PC-3 (cell line): Measurements from ENCODE around the gene TIMM44. TPM values are rescaled to one million over a fixed set of nuclear protein-coding genes. Genes with fewer than 3 reads are reported as not detected.

ENCODE experiments used
- ATAC-seq: fragments of 200-7000 bp; cut with Tn5 transposase; 2 replicates; pipeline ENCODE4 v1.9.1; 2020; ENCODE audit warnings: mild to moderate bottlenecking, moderate library complexity
- BruUV-seq: library from RNA; stranded (reverse); fragments of 400-500 nt; replicated peaks from 2 replicates; lab custom pipeline; 2021; lab: Mats Ljungman, UMichigan
- CTCF ChIA-PET: fragments of 300-600 bp; sonication (Branson Sonifier 250); formaldehyde crosslinking; loops from one replicate; lab custom pipeline; 2022; ENCODE audit warnings: antibody characterized with exemption; lab: Charles Lee
- POLR2A ChIA-PET: fragments of 300-600 bp; sonication (Branson Sonifier 250); formaldehyde crosslinking; loops from one replicate; lab custom pipeline; 2022; ENCODE audit warnings: antibody characterized with exemption; ENCODE audit not compliant: unreplicated experiment; lab: Charles Lee
- DNase-seq: peaks from one replicate; pipeline ENCODE4 v3.0.0-alpha.2; 2015
- H2AFZ ChIP-seq: fragments of 300-600 bp; sonication (generic); 2 replicates; pipeline ENCODE4 v1.6.0; 2016; ENCODE audit warnings: antibody characterized with exemption, low read length
- H3F3A ChIP-seq: fragments of 300-600 bp; sonication (generic); one replicate; pipeline ENCODE4 v1.6.0; 2017; ENCODE audit warnings: antibody characterized with exemption, low read length, control low read depth, mild to moderate bottlenecking; ENCODE audit not compliant: unreplicated experiment
- H3K27ac ChIP-seq: fragments of 300-600 bp; sonication (generic); 2 replicates; pipeline ENCODE4 v1.5.1; 2016; ENCODE audit warnings: mild to moderate bottlenecking, low read length
- H3K27me3 ChIP-seq: fragments of 300-600 bp; sonication (generic); 2 replicates; pipeline ENCODE4 v1.6.1; 2016; ENCODE audit warnings: low read length, mixed read lengths
- H3K36me3 ChIP-seq: fragments of 300-600 bp; sonication (generic); 2 replicates; pipeline ENCODE4 v1.6.1; 2016; ENCODE audit warnings: low read depth, mixed run types, low read length, mixed read lengths
- H3K4me1 ChIP-seq: fragments of 300-600 bp; sonication (generic); 2 replicates; pipeline ENCODE4 v1.5.1; 2016; ENCODE audit warnings: low read length; ENCODE audit not compliant: insufficient read depth
- H3K4me2 ChIP-seq: fragments of 300-600 bp; sonication (generic); 2 replicates; pipeline ENCODE4 v1.6.0; 2016; ENCODE audit warnings: low read length
- H3K4me3 ChIP-seq: fragments of 300-600 bp; sonication (generic); 2 replicates; pipeline ENCODE4 v1.5.1; 2016; ENCODE audit warnings: mild to moderate bottlenecking, low read length, mixed read lengths
- H3K79me2 ChIP-seq: fragments of 300-600 bp; sonication (generic); 2 replicates; pipeline ENCODE4 v1.6.1; 2017; ENCODE audit warnings: low read length, mixed read lengths
- H3K9ac ChIP-seq: fragments of 300-600 bp; sonication (generic); 2 replicates; pipeline ENCODE4 v1.6.0; 2016; ENCODE audit warnings: mild to moderate bottlenecking, low read length
- H3K9me2 ChIP-seq: fragments of 300-600 bp; sonication (generic); replicated peaks from 2 replicates; pipeline ENCODE4 v1.6.1; 2016; ENCODE audit warnings: mixed run types, low read length, mixed read lengths
- H3K9me3 ChIP-seq: fragments of 300-600 bp; sonication (generic); 2 replicates; pipeline ENCODE4 v1.6.1; 2016; ENCODE audit warnings: low read length, mixed read lengths
- H4K20me1 ChIP-seq: fragments of 300-600 bp; sonication (generic); 2 replicates; pipeline ENCODE4 v1.6.1; 2016; ENCODE audit warnings: low read length, mixed read lengths
- EZH2 ChIP-seq: fragments of 300-600 bp; sonication (generic); IDR thresholded peaks from one replicate; pipeline ENCODE4 v1.6.1; 2017; ENCODE audit warnings: antibody characterized with exemption, mild to moderate bottlenecking, low read length; ENCODE audit not compliant: unreplicated experiment
- EZH2phosphoT487 ChIP-seq: fragments of 300-600 bp; sonication (generic); IDR thresholded peaks from 2 replicates; pipeline ENCODE4 v1.6.1; 2018; ENCODE audit warnings: mild to moderate bottlenecking, antibody characterized with exemption, low read length, borderline replicate concordance
- intact Hi-C: fragments of 100-400 bp; cut with micrococcal nuclease; formaldehyde crosslinking; loops from 2 replicates; pipeline ENCODE4 v1.9.0; 2023
- total RNA-seq: library from RNA; depleted of rRNA; stranded (reverse); fragments of >200 nt; gene quantifications from 2 replicates; pipeline ENCODE4 v1.2.3, GENCODE V29; 2014
- TF ChIP-seq, protein P1 (sequence below): fragments of 300-600 bp; sonication (generic); conservative IDR thresholded peaks from 2 replicates; pipeline ENCODE4 v1.5.1; 2017; ENCODE audit warnings: antibody characterized with exemption, low read depth, mild to moderate bottlenecking, low read length

Gene TIMM44
- total RNA-seq, 1 experiment from 2014 or later, result 191 TPM

DNA sequence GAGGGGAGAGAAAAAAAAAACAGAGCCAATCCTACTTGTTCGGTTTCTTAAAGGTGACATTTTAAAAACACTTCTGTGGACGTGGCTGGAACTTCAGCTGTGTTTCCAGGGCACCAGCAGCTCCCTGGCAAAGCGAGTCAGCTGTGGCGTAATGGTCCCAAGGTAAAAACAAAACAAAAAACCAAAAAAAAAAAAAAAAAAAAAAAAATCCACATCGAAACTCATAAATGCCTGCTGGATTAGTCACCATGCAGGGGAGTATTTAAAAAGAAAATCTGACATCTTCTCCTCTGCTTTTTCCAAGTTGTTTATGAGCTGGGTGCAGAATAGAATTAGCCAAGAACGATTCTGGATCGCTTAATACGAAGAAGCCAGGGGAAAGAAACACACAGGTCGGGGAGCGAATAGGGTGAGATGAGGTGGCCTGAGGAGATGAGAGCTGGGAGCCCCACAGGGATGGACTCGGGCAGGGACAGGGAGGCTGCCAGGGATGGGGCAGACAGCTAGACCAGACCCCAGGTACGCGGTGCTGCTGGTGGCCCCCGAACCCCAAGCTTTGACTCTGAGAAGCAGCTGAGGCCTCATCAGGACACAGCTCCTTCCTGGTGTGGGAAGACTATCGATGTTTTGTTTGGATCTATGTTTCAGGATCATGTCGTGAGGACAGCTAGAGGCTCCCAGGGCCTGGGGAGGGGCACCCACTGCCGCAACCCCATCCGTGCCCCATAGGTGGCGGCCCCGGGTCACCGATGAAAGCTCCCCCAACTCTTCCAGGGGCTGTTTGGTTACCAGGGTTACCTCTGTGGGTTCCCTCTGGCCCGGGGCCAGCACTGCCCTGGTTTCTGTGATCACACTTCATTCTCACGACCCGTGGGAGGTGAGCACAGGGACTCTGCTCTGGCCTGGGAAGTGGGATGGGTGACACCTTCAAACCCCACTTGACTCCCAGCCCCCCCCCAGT, 14.4 kb downstream of the TIMM44 start:
- Histone ChIP-seq H3K4me1 (peaks cover 44% of the 10 kb centered on the region), H2AFZ (no peak overlapping the region), H3K4me3 (peak overlapping the region; percentile 21; the same call in 1 of the 2 replicates), H3K9me2 (no peaks in the 10 kb centered on the region), H3K9me3 (no peaks in the 10 kb centered on the region), H3F3A (no peaks in the 10 kb centered on the region), H3K79me2 (no peaks in the 10 kb centered on the region), H3K27ac (peak overlapping the region; percentile 86), H3K4me2 (peak overlapping the region; percentile 55), H3K27me3 (no peaks in the 10 kb centered on the region), H3K36me3 (peaks cover 36% of the 10 kb centered on the region), H4K20me1 (0 out of 2 replicates have a peak, but pooled peaks cover 5% of the 10 kb centered on the region), H3K9ac (peak overlapping the region; percentile 42)
- ChIA-PET POLR2A (interaction anchor here (0.6 to 1.5 kb wide), 8 partner anchors 8 to 578 kb away, joined by 5 to 47 read pairs (median 20); partner anchors contain the start of genes SNAPC2 and TIMM44), CTCF (interaction anchor here (0.5 to 1.6 kb wide), 8 partner anchors 8 to 423 kb away, joined by 3 to 20 read pairs (median 8); partner anchors contain the start of genes ELAVL1, SNAPC2 and TIMM44)
- TSS peak; percentile 70 for BruUV-seq
- TF ChIP-seq, protein P1, sequence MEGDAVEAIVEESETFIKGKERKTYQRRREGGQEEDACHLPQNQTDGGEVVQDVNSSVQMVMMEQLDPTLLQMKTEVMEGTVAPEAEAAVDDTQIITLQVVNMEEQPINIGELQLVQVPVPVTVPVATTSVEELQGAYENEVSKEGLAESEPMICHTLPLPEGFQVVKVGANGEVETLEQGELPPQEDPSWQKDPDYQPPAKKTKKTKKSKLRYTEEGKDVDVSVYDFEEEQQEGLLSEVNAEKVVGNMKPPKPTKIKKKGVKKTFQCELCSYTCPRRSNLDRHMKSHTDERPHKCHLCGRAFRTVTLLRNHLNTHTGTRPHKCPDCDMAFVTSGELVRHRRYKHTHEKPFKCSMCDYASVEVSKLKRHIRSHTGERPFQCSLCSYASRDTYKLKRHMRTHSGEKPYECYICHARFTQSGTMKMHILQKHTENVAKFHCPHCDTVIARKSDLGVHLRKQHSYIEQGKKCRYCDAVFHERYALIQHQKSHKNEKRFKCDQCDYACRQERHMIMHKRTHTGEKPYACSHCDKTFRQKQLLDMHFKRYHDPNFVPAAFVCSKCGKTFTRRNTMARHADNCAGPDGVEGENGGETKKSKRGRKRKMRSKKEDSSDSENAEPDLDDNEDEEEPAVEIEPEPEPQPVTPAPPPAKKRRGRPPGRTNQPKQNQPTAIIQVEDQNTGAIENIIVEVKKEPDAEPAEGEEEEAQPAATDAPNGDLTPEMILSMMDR, result peak; percentile 68
- no peak for TF ChIP-seq EZH2
- no peak for TF ChIP-seq EZH2phosphoT487
- intact Hi-C loops, result loop anchor here (1.0 to 5.0 kb wide), 2 partner anchors 14 to 77 kb away; partner anchors contain the start of gene TIMM44
- ATAC-seq (peak; percentile 25), DNase-seq (peak; percentile 87)

GRCh38 chr19:7928334-7928706, 15.1 kb downstream of the TIMM44 start:
- TF ChIP-seq EZH2phosphoT487 (no peak), EZH2 (no peak)
- TF ChIP-seq, protein P1, result no peak
- ATAC-seq (no peak), DNase-seq (no peak)
- ChIA-PET POLR2A (interaction anchor here (0.6 to 1.5 kb wide), 4 partner anchors 8 to 199 kb away, joined by 20 to 47 read pairs (median 25); partner anchors contain the start of genes SNAPC2 and TIMM44), CTCF (interaction anchor here (0.6 to 1.6 kb wide), 5 partner anchors 7 to 422 kb away, joined by 3 to 20 read pairs (median 10); partner anchors contain the start of genes SNAPC2 and TIMM44)
- Histone ChIP-seq H3K4me1 (peaks cover 44% of the 10 kb centered on the region), H4K20me1 (0 out of 2 replicates have a peak, but pooled peaks cover 5% of the 10 kb centered on the region), H3K27me3 (no peaks in the 10 kb centered on the region), H3K79me2 (no peaks in the 10 kb centered on the region), H2AFZ (no peak overlapping the region), H3F3A (no peaks in the 10 kb centered on the region), H3K36me3 (peaks cover 29% of the 10 kb centered on the region), H3K27ac (peak overlapping the region; percentile 86), H3K9me3 (no peaks in the 10 kb centered on the region), H3K4me2 (peak overlapping the region; percentile 55), H3K4me3 (peak overlapping the region; percentile 21; the same call in 1 of the 2 replicates), H3K9ac (peak overlapping the region; percentile 42), H3K9me2 (no peaks in the 10 kb centered on the region)
- TSS peak; percentile 14 for BruUV-seq
- intact Hi-C loops, result loop anchor here (5.0 kb wide), 1 partner anchor 76 kb away; no protein-coding TSS in a partner anchor
